PFSK-1 (cell line): ENCODE results near the gene ZBTB16.

Source experiments
- FOXP2 ChIP-seq: optimal IDR thresholded peaks from 2 replicates; pipeline ENCODE3; 2011; ENCODE audit warnings: borderline replicate concordance, control low read depth, inconsistent platforms; ENCODE audit not compliant: insufficient read depth; ENCODE audit errors: extremely low read length, extremely low read depth
- SIN3A ChIP-seq: IDR thresholded peaks from 2 replicates; pipeline ENCODE4 v1.6.1; 2012; ENCODE audit warnings: mild to moderate bottlenecking, low read length, moderate library complexity, borderline replicate concordance; ENCODE audit not compliant: insufficient read depth
- TAF1 ChIP-seq: IDR thresholded peaks from 2 replicates; pipeline ENCODE4 v1.6.1; 2012; ENCODE audit warnings: low read length, control low read depth, borderline replicate concordance; ENCODE audit not compliant: insufficient read depth
- TF ChIP-seq, protein P1 (sequence below), 2 experiments: IDR thresholded peaks; 2 replicates each; pipeline versions ENCODE4 v1.6.1 to v1.8.0; 2011 to 2012; ENCODE audit warnings: low read depth in 2 of 2, low read length in 2 of 2, control low read depth in 1 of 2, inconsistent platforms in 1 of 2, mild to moderate bottlenecking in 1 of 2, moderate library complexity in 1 of 2; ENCODE audit not compliant: insufficient read depth in 1 of 2

DNA sequence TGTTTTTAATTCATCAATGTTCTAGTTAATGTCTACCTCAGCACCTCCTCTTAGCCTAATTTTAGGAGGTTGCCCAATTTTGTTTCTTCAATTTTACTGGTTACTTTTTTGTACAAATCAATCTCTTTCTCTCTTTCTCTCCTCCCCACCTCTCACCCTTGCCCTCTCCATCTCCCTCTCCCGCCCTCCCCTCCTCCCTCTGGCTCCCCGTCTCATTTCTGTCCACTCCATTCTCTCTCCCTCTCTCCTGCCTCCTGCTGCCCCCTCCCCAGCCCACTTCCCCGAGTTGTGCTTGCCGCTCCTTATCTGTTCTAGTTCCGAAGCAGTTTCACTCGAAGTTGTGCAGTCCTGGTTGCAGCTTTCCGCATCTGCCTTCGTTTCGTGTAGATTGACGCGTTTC lies 195.8 kb downstream of the ZBTB16 start:
- TF ChIP-seq TAF1 (no peak), FOXP2 (no peak), SIN3A (no peak)
- TF ChIP-seq, protein P1, sequence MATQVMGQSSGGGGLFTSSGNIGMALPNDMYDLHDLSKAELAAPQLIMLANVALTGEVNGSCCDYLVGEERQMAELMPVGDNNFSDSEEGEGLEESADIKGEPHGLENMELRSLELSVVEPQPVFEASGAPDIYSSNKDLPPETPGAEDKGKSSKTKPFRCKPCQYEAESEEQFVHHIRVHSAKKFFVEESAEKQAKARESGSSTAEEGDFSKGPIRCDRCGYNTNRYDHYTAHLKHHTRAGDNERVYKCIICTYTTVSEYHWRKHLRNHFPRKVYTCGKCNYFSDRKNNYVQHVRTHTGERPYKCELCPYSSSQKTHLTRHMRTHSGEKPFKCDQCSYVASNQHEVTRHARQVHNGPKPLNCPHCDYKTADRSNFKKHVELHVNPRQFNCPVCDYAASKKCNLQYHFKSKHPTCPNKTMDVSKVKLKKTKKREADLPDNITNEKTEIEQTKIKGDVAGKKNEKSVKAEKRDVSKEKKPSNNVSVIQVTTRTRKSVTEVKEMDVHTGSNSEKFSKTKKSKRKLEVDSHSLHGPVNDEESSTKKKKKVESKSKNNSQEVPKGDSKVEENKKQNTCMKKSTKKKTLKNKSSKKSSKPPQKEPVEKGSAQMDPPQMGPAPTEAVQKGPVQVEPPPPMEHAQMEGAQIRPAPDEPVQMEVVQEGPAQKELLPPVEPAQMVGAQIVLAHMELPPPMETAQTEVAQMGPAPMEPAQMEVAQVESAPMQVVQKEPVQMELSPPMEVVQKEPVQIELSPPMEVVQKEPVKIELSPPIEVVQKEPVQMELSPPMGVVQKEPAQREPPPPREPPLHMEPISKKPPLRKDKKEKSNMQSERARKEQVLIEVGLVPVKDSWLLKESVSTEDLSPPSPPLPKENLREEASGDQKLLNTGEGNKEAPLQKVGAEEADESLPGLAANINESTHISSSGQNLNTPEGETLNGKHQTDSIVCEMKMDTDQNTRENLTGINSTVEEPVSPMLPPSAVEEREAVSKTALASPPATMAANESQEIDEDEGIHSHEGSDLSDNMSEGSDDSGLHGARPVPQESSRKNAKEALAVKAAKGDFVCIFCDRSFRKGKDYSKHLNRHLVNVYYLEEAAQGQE (IDR thresholded peaks at IDR 0.05; ENCODE audit: insufficient read depth in 1 of 2, low read depth in 2 of 2, low read length in 2 of 2) = no peak
